Fibroblast of lung (primary cell): Measurements from ENCODE around the gene PLEKHH3.

Source experiments
- CTCF ChIP-seq, 2 donors: IDR thresholded peaks in 1 of 2; conservative IDR thresholded peaks in 1 of 2; 1 replicate in 1 of 2; 2 replicates in 1 of 2; pipeline ENCODE4 v1.5.1; 2011 to 2012; ENCODE audit warnings: low read length in 2 of 2, control low read depth in 1 of 2, inconsistent platforms in 1 of 2, low read depth in 1 of 2, mild to moderate bottlenecking in 1 of 2
- EZH2 ChIP-seq: IDR thresholded peaks from 2 replicates; pipeline ENCODE4 v1.5.1; 2012; ENCODE audit warnings: low read length, control low read depth, mild to moderate bottlenecking; ENCODE audit errors: missing control alignments

GRCh38 chr17:42682722-42683403 is 6.1 kb upstream of the PLEKHH3 start:
- TF ChIP-seq CTCF (conservative IDR thresholded peaks at IDR 0.05 in 1 of 2, IDR thresholded peaks at IDR 0.05 in 1 of 2; ENCODE audit: low read depth in 1 of 2, low read length in 2 of 2) (no peak), EZH2 (no peak)
